SU-DHL-6 (cell line): Measurements from ENCODE around the gene DLG2.

Source experiments
- H2AFZ ChIP-seq: fragments of 200-600 bp; sonication (generic); 2 replicates; pipeline ENCODE4 v1.6.1; 2014; ENCODE audit warnings: low read depth, mild to moderate bottlenecking, moderate library complexity, mixed read lengths, antibody characterized with exemption, low read length; ENCODE audit not compliant: severe bottlenecking
- H3F3A ChIP-seq: fragments of 200-600 bp; shearing (Covaris generic); 2 replicates; pipeline ENCODE4 v1.6.0; 2016; ENCODE audit warnings: antibody characterized with exemption, mild to moderate bottlenecking; ENCODE audit not compliant: insufficient read depth
- H3K27ac ChIP-seq: fragments of 200-600 bp; sonication (generic); 2 replicates; pipeline ENCODE4 v1.5.1; 2016; ENCODE audit warnings: low read depth, mild to moderate bottlenecking, low read length, moderate library complexity, mixed read lengths
- H3K27me3 ChIP-seq: fragments of 200-600 bp; sonication (generic), shearing (Covaris generic); 2 replicates; pipeline ENCODE4 v1.6.0; 2014; ENCODE audit warnings: mild to moderate bottlenecking, low read length
- H3K36me3 ChIP-seq: fragments of 200-600 bp; sonication (generic); 2 replicates; pipeline ENCODE4 v1.6.1; 2014; ENCODE audit warnings: mild to moderate bottlenecking, low read length, mixed read lengths
- H3K4me2 ChIP-seq: fragments of 300-600, 200-600 bp; shearing (Covaris generic), sonication (generic); 2 replicates; pipeline ENCODE4 v1.6.0; 2014; ENCODE audit warnings: low read length, low read depth, mild to moderate bottlenecking; ENCODE audit not compliant: poor library complexity, severe bottlenecking
- H3K4me3 ChIP-seq: fragments of 200-600 bp; sonication (generic); 2 replicates; pipeline ENCODE4 v1.5.1; 2014; ENCODE audit warnings: antibody characterized with exemption, low read length, mild to moderate bottlenecking, mixed read lengths; ENCODE audit not compliant: insufficient read depth, poor library complexity, severe bottlenecking
- H3K79me2 ChIP-seq: fragments of 200-600 bp; sonication (generic); 2 replicates; pipeline ENCODE4 v1.6.1; 2014; ENCODE audit warnings: mild to moderate bottlenecking, low read length, moderate library complexity; ENCODE audit not compliant: insufficient read depth
- H3K9ac ChIP-seq: fragments of 200-600 bp; sonication (generic); 2 replicates; pipeline ENCODE4 v1.7.0; 2014; ENCODE audit warnings: mild to moderate bottlenecking, low read length
- H3K9me2 ChIP-seq: fragments of 200-600 bp; sonication (generic); replicated peaks from 2 replicates; pipeline ENCODE4 v1.6.1; 2014; ENCODE audit warnings: low read length; ENCODE audit not compliant: insufficient read depth
- H3K9me3 ChIP-seq: fragments of 200-600 bp; sonication (generic); 2 replicates; pipeline ENCODE4 v1.6.1; 2014; ENCODE audit warnings: low read length, mixed read lengths; ENCODE audit not compliant: insufficient read depth
- H4K20me1 ChIP-seq: fragments of 200-600 bp; sonication (generic); 2 replicates; pipeline ENCODE4 v1.6.1; 2014; ENCODE audit warnings: low read depth, mild to moderate bottlenecking, antibody characterized with exemption, low read length, moderate library complexity, mixed read lengths
- EZH2phosphoT487 ChIP-seq: fragments of 200-600 bp; sonication (generic), shearing (Covaris generic); conservative IDR thresholded peaks from 2 replicates; pipeline ENCODE4 v1.6.1; 2018; ENCODE audit warnings: mild to moderate bottlenecking, antibody characterized with exemption, low read length, moderate library complexity, mixed read lengths
- TF ChIP-seq, protein P1 (sequence below): fragments of 200-600 bp; sonication (generic); IDR thresholded peaks from one replicate; pipeline ENCODE4 v1.5.1; 2017; ENCODE audit warnings: antibody characterized with exemption, mild to moderate bottlenecking, low read length, moderate library complexity; ENCODE audit not compliant: insufficient read depth, poor library complexity, severe bottlenecking

DLG2 gene

DNA sequence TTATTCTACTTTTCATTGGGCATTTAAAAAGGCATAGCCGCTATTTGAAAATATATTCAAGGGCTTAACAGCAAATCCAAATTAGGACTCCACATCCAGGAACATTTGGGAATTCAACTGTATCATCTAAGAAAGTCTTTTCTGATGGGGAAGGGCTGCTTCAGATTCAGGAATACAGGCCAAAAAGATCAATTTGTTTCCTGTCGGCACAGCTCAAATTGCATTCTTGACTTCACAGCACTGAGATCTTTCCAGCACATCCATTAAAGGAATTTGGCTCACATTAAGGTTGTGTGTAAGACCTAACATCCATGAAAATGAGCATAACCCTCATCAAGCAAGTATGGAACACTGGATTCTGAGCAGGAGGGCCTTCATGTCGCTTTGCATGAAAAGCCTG lies 1171.5 kb downstream of the DLG2 start:
- Histone ChIP-seq H3K27me3 (no peaks in the 10 kb centered on the region), H3K79me2 (no peaks in the 10 kb centered on the region), H3K27ac (no peak overlapping the region), H3K36me3 (no peaks in the 10 kb centered on the region), H2AFZ (no peak overlapping the region), H3K9ac (no peak overlapping the region), H4K20me1 (no peaks in the 10 kb centered on the region), H3F3A (no peaks in the 10 kb centered on the region), H3K4me3 (no peak overlapping the region), H3K9me2 (no peaks in the 10 kb centered on the region), H3K9me3 (no peaks in the 10 kb centered on the region), H3K4me2 (no peak overlapping the region)
- TF ChIP-seq, protein P1, sequence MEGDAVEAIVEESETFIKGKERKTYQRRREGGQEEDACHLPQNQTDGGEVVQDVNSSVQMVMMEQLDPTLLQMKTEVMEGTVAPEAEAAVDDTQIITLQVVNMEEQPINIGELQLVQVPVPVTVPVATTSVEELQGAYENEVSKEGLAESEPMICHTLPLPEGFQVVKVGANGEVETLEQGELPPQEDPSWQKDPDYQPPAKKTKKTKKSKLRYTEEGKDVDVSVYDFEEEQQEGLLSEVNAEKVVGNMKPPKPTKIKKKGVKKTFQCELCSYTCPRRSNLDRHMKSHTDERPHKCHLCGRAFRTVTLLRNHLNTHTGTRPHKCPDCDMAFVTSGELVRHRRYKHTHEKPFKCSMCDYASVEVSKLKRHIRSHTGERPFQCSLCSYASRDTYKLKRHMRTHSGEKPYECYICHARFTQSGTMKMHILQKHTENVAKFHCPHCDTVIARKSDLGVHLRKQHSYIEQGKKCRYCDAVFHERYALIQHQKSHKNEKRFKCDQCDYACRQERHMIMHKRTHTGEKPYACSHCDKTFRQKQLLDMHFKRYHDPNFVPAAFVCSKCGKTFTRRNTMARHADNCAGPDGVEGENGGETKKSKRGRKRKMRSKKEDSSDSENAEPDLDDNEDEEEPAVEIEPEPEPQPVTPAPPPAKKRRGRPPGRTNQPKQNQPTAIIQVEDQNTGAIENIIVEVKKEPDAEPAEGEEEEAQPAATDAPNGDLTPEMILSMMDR = no peak
- no peak for TF ChIP-seq EZH2phosphoT487

DNA sequence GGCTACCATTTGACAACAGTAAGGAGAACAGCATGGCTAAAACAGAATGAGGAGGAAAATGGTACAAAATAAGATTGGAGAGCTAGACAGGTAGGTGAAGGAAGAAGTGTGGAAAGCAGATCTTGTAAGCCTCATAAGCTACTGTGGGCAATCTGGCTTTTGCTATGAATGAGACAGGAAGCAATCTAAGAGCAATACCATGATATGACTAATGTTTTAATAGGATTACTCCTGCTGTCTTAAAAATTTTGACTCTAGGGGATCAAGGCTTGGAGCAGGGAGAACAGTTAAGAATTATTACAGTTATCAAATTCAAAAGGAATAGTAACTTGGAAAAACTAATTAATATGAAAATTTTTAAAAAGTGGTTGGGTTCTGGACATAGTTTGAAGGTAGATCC lies 1174.9 kb downstream of the DLG2 start:
- no peak overlapping the region for H3K27ac ChIP-seq
- H4K20me1 ChIP-seq = no peaks in the 10 kb centered on the region
- no peaks in the 10 kb centered on the region for H3K9me2 ChIP-seq
- H3K4me3 ChIP-seq = no peak overlapping the region
- H3K27me3 ChIP-seq = no peaks in the 10 kb centered on the region
- no peaks in the 10 kb centered on the region for H3K9me3 ChIP-seq
- H3K9ac ChIP-seq = no peak overlapping the region
- no peaks in the 10 kb centered on the region for H3K36me3 ChIP-seq
- TF ChIP-seq, protein P1 = no peak
- TF ChIP-seq EZH2phosphoT487 = no peak
- H3K79me2 ChIP-seq = no peaks in the 10 kb centered on the region
- no peaks in the 10 kb centered on the region for H3F3A ChIP-seq
- no peak overlapping the region for H2AFZ ChIP-seq
- H3K4me2 ChIP-seq = no peak overlapping the region

DNA sequence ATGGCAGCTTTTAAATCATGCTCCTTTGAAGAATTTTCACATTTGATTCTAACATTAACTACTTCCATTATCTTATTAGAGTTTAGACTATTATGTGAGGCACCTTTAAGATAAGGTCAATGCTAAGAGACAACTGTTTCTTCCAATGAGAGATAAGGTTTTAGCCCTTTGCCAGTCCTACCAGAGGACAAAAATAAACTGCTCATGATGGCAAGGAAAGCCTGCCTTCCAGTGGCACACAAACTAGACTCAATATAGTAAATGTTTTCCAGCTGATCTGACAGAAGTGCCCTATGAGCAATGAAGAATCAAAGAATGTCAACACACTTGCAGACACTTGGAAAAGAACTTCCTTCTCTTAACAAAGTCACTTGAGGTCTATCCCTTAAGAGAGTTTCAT lies 1188.6 kb downstream of the DLG2 start:
- Histone ChIP-seq H3K27me3 (no peaks in the 10 kb centered on the region), H3K9me3 (no peaks in the 10 kb centered on the region), H3F3A (no peaks in the 10 kb centered on the region), H3K4me2 (no peak overlapping the region), H3K79me2 (no peaks in the 10 kb centered on the region), H3K4me3 (no peak overlapping the region), H3K27ac (no peak overlapping the region), H3K9me2 (no peaks in the 10 kb centered on the region), H3K9ac (no peak overlapping the region), H3K36me3 (no peaks in the 10 kb centered on the region), H4K20me1 (no peaks in the 10 kb centered on the region), H2AFZ (no peak overlapping the region)
- no peak for TF ChIP-seq EZH2phosphoT487
- TF ChIP-seq, protein P1 = no peak
